ENCODE measurements around the gene DGLUCY. TPM values are rescaled to one million over a fixed set of nuclear protein-coding genes. Genes with fewer than 3 reads are reported as not detected.

Gene DGLUCY
- polyA plus RNA-seq, 3 donors, result 54.9 to 88.4 (median 66.0) TPM

DNA sequence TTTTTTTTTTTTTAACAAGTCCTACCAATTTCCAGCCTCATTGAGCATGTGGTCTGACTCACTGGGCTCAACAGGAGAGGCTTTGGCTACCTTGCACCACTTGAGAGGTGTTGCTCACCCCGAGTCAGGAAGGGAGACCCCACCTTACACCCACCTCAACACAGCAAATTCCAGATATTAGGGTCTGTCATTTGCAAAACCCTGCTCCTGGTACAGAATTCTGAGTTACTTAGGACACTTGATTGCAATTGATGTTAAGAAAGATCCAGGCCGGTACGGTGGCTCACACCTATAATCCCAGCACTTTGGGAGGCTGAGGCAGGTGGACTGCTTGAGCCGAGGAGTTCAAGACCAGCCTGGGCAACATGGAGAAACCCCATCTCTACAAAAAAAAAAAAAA, 14.1 kb downstream of the DGLUCY start:
- Histone ChIP-seq H4K20me1 (ENCODE audit: insufficient read depth, low read length) (peaks cover 76% of the 10 kb centered on the region), H3K36me3 (replicated peaks in 1 of 2; ENCODE audit: control insufficient read depth in 1 of 2, insufficient read depth in 2 of 2, low read length in 2 of 2) (peaks cover 12 to 61% of the 10 kb centered on the region in 2 donors), H3K9me3 (replicated peaks in 1 of 2; ENCODE audit: control insufficient read depth in 1 of 2, insufficient read depth in 1 of 2, low read length in 2 of 2) (no peaks in the 10 kb centered on the region), H3K4me2 (replicated peaks; ENCODE audit: extremely low read depth, low read length, poor library complexity, severe bottlenecking) (no peak overlapping the region), H3K4me1 (ENCODE audit: control insufficient read depth in 1 of 2, insufficient read depth in 2 of 2, low read length in 2 of 2) (peaks cover 30 to 40% of the 10 kb centered on the region in 2 donors), H2AFZ (ENCODE audit: insufficient read depth, low read depth, low read length, poor library complexity, severe bottlenecking) (no peak overlapping the region), H3K79me2 (ENCODE audit: insufficient read depth, low read length) (peaks cover 62% of the 10 kb centered on the region), H3K27ac (ENCODE audit: low read depth in 1 of 2, low read length in 2 of 2) (no peak overlapping the region), H3K4me3 (replicated peaks in 1 of 3; ENCODE audit: low read depth in 2 of 3, low read length in 3 of 3) (no peak overlapping the region), H3K27me3 (ENCODE audit: control insufficient read depth in 2 of 2, insufficient read depth in 2 of 2, low read length in 2 of 2) (no peaks in the 10 kb centered on the region), H3K9ac (ENCODE audit: insufficient read depth, low read length, poor library complexity, severe bottlenecking) (no peak overlapping the region)
- no peak overlapping the region for H3K27ac Mint-ChIP-seq
- H3K36me3 Mint-ChIP-seq, result peaks cover 42 to 64% of the 10 kb centered on the region in 2 donors
- peaks cover 0 to 2% (median 0%) of the 10 kb centered on the region in 3 donors for H3K27me3 Mint-ChIP-seq (ENCODE audit: low read depth in 3 of 3)
- no peak overlapping the region for H3K4me3 Mint-ChIP-seq
- H3K9me3 Mint-ChIP-seq, result peaks cover 0 to 3% (median 0%) of the 10 kb centered on the region in 7 donors
- WGBS (ENCODE audit: insufficient coverage), result no CpG with 5 or more reads among the region's 4 CpGs
- DNase-seq, result no peak
- H3K4me1 Mint-ChIP-seq, result peaks cover 53% of the 10 kb centered on the region
- TF ChIP-seq, protein P1, sequence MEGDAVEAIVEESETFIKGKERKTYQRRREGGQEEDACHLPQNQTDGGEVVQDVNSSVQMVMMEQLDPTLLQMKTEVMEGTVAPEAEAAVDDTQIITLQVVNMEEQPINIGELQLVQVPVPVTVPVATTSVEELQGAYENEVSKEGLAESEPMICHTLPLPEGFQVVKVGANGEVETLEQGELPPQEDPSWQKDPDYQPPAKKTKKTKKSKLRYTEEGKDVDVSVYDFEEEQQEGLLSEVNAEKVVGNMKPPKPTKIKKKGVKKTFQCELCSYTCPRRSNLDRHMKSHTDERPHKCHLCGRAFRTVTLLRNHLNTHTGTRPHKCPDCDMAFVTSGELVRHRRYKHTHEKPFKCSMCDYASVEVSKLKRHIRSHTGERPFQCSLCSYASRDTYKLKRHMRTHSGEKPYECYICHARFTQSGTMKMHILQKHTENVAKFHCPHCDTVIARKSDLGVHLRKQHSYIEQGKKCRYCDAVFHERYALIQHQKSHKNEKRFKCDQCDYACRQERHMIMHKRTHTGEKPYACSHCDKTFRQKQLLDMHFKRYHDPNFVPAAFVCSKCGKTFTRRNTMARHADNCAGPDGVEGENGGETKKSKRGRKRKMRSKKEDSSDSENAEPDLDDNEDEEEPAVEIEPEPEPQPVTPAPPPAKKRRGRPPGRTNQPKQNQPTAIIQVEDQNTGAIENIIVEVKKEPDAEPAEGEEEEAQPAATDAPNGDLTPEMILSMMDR (IDR thresholded peaks at IDR 0.05), result no peak
- intact Hi-C loops (cut with micrococcal nuclease), result no loop called here

DNA sequence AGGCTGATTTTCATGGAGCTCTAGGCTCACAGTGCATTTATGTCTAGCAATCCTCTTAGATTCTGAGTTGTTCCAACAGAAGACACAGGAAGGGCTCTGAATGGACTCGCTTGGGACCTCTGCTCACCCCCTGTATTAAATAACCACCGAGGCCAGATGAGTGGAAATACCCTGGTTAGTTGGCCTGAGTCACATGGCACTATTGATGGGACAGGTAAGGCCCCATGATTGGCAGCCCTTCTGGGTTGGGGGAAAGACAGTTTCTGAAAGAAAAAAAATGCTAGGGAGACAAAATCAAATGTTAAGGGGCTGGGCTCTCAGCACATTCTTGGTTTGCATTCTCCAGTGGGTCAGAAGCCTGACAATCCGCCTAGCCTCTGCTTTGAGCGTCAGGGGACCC, 14.8 kb downstream of the DGLUCY start:
- peaks cover 45% of the 10 kb centered on the region for H3K4me1 Mint-ChIP-seq
- WGBS (ENCODE audit: insufficient coverage), result no CpG with 5 or more reads among the region's 4 CpGs
- Histone ChIP-seq H3K27ac (ENCODE audit: low read depth in 1 of 2, low read length in 2 of 2) (peak overlapping the region in 1 of 2 donors; percentile 25), H3K27me3 (ENCODE audit: control insufficient read depth in 2 of 2, insufficient read depth in 2 of 2, low read length in 2 of 2) (no peaks in the 10 kb centered on the region), H4K20me1 (ENCODE audit: insufficient read depth, low read length) (peaks cover 69% of the 10 kb centered on the region), H3K36me3 (replicated peaks in 1 of 2; ENCODE audit: control insufficient read depth in 1 of 2, insufficient read depth in 2 of 2, low read length in 2 of 2) (peaks cover 14 to 61% of the 10 kb centered on the region in 2 donors), H3K9me3 (replicated peaks in 1 of 2; ENCODE audit: control insufficient read depth in 1 of 2, insufficient read depth in 1 of 2, low read length in 2 of 2) (no peaks in the 10 kb centered on the region), H2AFZ (ENCODE audit: insufficient read depth, low read depth, low read length, poor library complexity, severe bottlenecking) (no peak overlapping the region), H3K4me3 (replicated peaks in 1 of 3; ENCODE audit: low read depth in 2 of 3, low read length in 3 of 3) (no peak overlapping the region), H3K4me2 (replicated peaks; ENCODE audit: extremely low read depth, low read length, poor library complexity, severe bottlenecking) (no peak overlapping the region), H3K9ac (ENCODE audit: insufficient read depth, low read length, poor library complexity, severe bottlenecking) (no peak overlapping the region), H3K4me1 (ENCODE audit: control insufficient read depth in 1 of 2, insufficient read depth in 2 of 2, low read length in 2 of 2) (peaks cover 27 to 35% of the 10 kb centered on the region in 2 donors), H3K79me2 (ENCODE audit: insufficient read depth, low read length) (peaks cover 55% of the 10 kb centered on the region)
- H3K9me3 Mint-ChIP-seq, result peaks cover 0 to 3% (median 0%) of the 10 kb centered on the region in 7 donors
- DNase-seq, result no peak
- H3K36me3 Mint-ChIP-seq, result peaks cover 44 to 64% of the 10 kb centered on the region in 2 donors
- no peak overlapping the region for H3K4me3 Mint-ChIP-seq
- TF ChIP-seq, protein P1 (IDR thresholded peaks at IDR 0.05), result no peak
- H3K27me3 Mint-ChIP-seq (ENCODE audit: low read depth in 3 of 3), result peaks cover 0 to 2% (median 0%) of the 10 kb centered on the region in 3 donors
- peak overlapping the region in 2 of 7 donors; percentile 31 to 60 for H3K27ac Mint-ChIP-seq
- intact Hi-C loops (cut with micrococcal nuclease), result no loop called here
